Measurements from ENCODE around the gene CEP63.

The CEP63 gene

GRCh38 chr3:134459562-134459961, 26.3 kb upstream of the CEP63 start:
- H3K9me3 ChIP-seq (ENCODE audit: control insufficient read depth, insufficient read depth, low read length), result no peaks in the 10 kb centered on the region
- H3K36me3 ChIP-seq (ENCODE audit: insufficient read depth, low read length), result no peaks in the 10 kb centered on the region
- peaks cover 20% of the 10 kb centered on the region for H3K4me1 ChIP-seq (ENCODE audit: insufficient read depth, low read length)
- no peak overlapping the region for H3K9ac ChIP-seq (ENCODE audit: low read depth, low read length)

GRCh38 chr3:134460965-134461364, 24.9 kb upstream of the CEP63 start:
- peaks cover 23% of the 10 kb centered on the region for H3K4me1 ChIP-seq (ENCODE audit: insufficient read depth, low read length)
- H3K9ac ChIP-seq (ENCODE audit: low read depth, low read length), result no peak overlapping the region
- no peaks in the 10 kb centered on the region for H3K9me3 ChIP-seq (ENCODE audit: control insufficient read depth, insufficient read depth, low read length)
- H3K36me3 ChIP-seq (ENCODE audit: insufficient read depth, low read length), result no peaks in the 10 kb centered on the region

- H3K4me1 ChIP-seq (ENCODE audit: insufficient read depth, low read length), result peaks cover 23% of the 10 kb centered on the region
- H3K9me3 ChIP-seq (ENCODE audit: control insufficient read depth, insufficient read depth, low read length), result no peaks in the 10 kb centered on the region
- no peaks in the 10 kb centered on the region for H3K36me3 ChIP-seq (ENCODE audit: insufficient read depth, low read length)
- H3K9ac ChIP-seq (ENCODE audit: low read depth, low read length), result no peak overlapping the region
These were observed 23.4 kb upstream of the CEP63 start for GRCh38 chr3:134462331-134462941.

GRCh38 chr3:134463676-134464063, 22.2 kb upstream of the CEP63 start:
- Histone ChIP-seq H3K36me3 (ENCODE audit: insufficient read depth, low read length) (no peaks in the 10 kb centered on the region), H3K9ac (ENCODE audit: low read depth, low read length) (no peak overlapping the region), H3K9me3 (ENCODE audit: control insufficient read depth, insufficient read depth, low read length) (no peaks in the 10 kb centered on the region), H3K4me1 (ENCODE audit: insufficient read depth, low read length) (peaks cover 23% of the 10 kb centered on the region)

DNA sequence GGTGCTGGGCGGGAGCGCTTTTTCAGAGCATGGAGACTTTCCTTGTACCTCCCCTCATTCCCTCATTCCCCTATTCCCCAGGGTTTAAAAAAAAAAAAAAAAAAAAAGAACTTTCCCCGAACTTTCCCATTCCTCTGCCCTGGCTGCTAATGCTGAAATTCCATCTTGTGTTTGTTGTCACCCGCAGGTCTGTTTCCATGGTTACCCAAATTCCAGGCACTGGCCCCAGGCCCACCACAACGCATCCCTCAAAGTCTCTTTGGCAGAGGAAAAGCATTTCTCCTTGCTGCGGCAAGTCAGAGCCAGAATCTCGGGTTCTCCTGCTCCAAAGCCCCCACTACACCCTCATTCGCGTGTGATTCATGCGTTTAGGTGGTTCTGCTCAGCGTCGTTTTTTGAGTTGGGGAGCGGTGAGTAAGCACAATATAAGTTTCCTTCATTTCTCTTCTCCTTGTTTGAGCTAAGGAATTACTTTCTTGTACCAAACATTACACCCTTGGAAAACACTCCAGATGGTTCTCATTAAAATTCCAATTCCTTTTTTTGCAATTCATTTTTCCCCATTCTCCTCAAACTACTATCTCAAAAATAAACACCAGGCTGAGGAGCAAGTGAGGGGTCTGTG, 21.7 kb upstream of the CEP63 start:
- Histone ChIP-seq H3K4me1 (ENCODE audit: insufficient read depth, low read length) (peaks cover 23% of the 10 kb centered on the region), H3K36me3 (ENCODE audit: insufficient read depth, low read length) (no peaks in the 10 kb centered on the region), H3K9ac (ENCODE audit: low read depth, low read length) (peak overlapping the region; percentile 2; the same call in 1 of the 2 replicates), H3K9me3 (ENCODE audit: control insufficient read depth, insufficient read depth, low read length) (no peaks in the 10 kb centered on the region)

- Histone ChIP-seq H3K9ac (ENCODE audit: low read depth, low read length) (no peak overlapping the region), H3K4me1 (ENCODE audit: insufficient read depth, low read length) (peaks cover 23% of the 10 kb centered on the region), H3K9me3 (ENCODE audit: control insufficient read depth, insufficient read depth, low read length) (no peaks in the 10 kb centered on the region), H3K36me3 (ENCODE audit: insufficient read depth, low read length) (no peaks in the 10 kb centered on the region)
These were observed 21.0 kb upstream of the CEP63 start for GRCh38 chr3:134464689-134465365.

DNA sequence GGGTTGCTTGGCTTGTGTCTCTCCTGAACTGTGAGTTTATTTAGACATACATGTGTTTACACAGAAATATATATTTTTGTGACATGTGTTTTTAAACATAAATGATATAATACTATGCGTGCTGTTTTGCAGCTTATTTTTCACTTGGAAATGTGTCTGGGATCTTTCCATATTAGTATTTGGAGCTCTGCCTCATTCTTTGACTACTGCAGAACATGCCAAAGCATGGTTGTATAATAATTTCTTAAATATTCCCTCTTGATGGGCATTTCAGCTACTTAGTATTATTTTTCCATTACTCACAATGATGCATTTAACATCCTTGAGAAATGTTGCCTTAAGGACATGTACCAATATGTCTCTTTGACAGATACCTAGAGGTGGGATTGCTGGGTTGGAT, 19.5 kb upstream of the CEP63 start:
- Histone ChIP-seq H3K9ac (ENCODE audit: low read depth, low read length) (no peak overlapping the region), H3K36me3 (ENCODE audit: insufficient read depth, low read length) (no peaks in the 10 kb centered on the region), H3K9me3 (ENCODE audit: control insufficient read depth, insufficient read depth, low read length) (no peaks in the 10 kb centered on the region), H3K4me1 (ENCODE audit: insufficient read depth, low read length) (peaks cover 23% of the 10 kb centered on the region)

- Histone ChIP-seq H3K9ac (ENCODE audit: low read depth, low read length) (no peak overlapping the region), H3K9me3 (ENCODE audit: control insufficient read depth, insufficient read depth, low read length) (no peaks in the 10 kb centered on the region), H3K36me3 (ENCODE audit: insufficient read depth, low read length) (no peaks in the 10 kb centered on the region), H3K4me1 (ENCODE audit: insufficient read depth, low read length) (peaks cover 8% of the 10 kb centered on the region)
These were observed 17.3 kb upstream of the CEP63 start for GRCh38 chr3:134468519-134468918.

GRCh38 chr3:134471521-134472193, 14.2 kb upstream of the CEP63 start:
- H3K36me3 ChIP-seq (ENCODE audit: insufficient read depth, low read length), result peaks cover 6% of the 10 kb centered on the region
- H3K9me3 ChIP-seq (ENCODE audit: control insufficient read depth, insufficient read depth, low read length), result no peaks in the 10 kb centered on the region
- no peak overlapping the region for H3K9ac ChIP-seq (ENCODE audit: low read depth, low read length)
- no peaks in the 10 kb centered on the region; the same call in 1 of the 2 replicates for H3K4me1 ChIP-seq (ENCODE audit: insufficient read depth, low read length)

DNA sequence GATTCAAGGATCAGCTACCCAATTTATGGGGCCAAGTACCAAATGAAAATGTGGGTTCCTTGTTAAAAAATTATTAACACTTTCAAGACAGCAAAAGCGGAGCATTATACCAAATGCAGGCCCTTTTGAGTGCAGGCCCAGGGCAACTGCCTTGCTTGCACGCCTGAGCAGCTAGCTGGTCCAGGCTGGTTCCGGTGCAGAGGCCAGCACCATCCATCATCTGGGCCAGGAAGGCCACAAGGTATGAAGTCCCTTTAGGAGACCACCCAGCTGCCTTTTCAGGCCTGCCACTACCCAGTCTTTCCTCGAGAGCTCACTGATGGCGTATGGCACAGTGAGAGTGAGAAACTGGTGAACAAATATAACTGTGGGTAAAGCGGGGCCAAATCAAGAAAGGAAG, 13.0 kb upstream of the CEP63 start:
- Histone ChIP-seq H3K4me1 (ENCODE audit: insufficient read depth, low read length) (no peaks in the 10 kb centered on the region; the same call in 1 of the 2 replicates), H3K9me3 (ENCODE audit: control insufficient read depth, insufficient read depth, low read length) (no peaks in the 10 kb centered on the region), H3K36me3 (ENCODE audit: insufficient read depth, low read length) (peaks cover 13% of the 10 kb centered on the region), H3K9ac (ENCODE audit: low read depth, low read length) (no peak overlapping the region)

GRCh38 chr3:134473868-134474546, 11.8 kb upstream of the CEP63 start:
- Histone ChIP-seq H3K9me3 (ENCODE audit: control insufficient read depth, insufficient read depth, low read length) (no peaks in the 10 kb centered on the region), H3K9ac (ENCODE audit: low read depth, low read length) (no peak overlapping the region), H3K36me3 (ENCODE audit: insufficient read depth, low read length) (peaks cover 20% of the 10 kb centered on the region), H3K4me1 (ENCODE audit: insufficient read depth, low read length) (no peaks in the 10 kb centered on the region; the same call in 1 of the 2 replicates)

GRCh38 chr3:134474956-134475355, 10.9 kb upstream of the CEP63 start:
- Histone ChIP-seq H3K9me3 (ENCODE audit: control insufficient read depth, insufficient read depth, low read length) (no peaks in the 10 kb centered on the region), H3K36me3 (ENCODE audit: insufficient read depth, low read length) (peaks cover 20% of the 10 kb centered on the region), H3K9ac (ENCODE audit: low read depth, low read length) (no peak overlapping the region), H3K4me1 (ENCODE audit: insufficient read depth, low read length) (no peaks in the 10 kb centered on the region; the same call in 1 of the 2 replicates)

GRCh38 chr3:134476306-134476705, 9.6 kb upstream of the CEP63 start:
- Histone ChIP-seq H3K9ac (ENCODE audit: low read depth, low read length) (no peak overlapping the region), H3K4me1 (ENCODE audit: insufficient read depth, low read length) (no peaks in the 10 kb centered on the region; the same call in 1 of the 2 replicates), H3K36me3 (ENCODE audit: insufficient read depth, low read length) (peaks cover 27% of the 10 kb centered on the region)

DNA sequence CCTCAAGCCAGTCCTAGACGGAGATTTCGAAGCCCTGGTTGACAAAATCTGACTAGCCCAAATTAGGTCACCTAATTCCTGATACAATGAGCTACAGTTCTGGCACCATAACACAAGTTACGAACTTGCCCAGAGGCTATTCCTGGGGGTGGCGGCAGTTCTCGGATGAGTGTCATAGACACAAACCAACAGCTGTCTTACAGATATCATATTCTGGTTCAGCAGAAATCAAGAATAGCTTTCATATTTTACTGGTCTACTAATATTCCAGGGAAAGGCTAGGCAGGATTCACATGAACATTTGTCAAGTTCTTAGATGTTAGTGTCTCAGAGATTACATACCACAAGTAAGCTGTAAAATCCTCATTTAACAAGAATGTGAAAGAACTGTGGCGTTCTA, 8.9 kb upstream of the CEP63 start:
- Histone ChIP-seq H3K4me1 (ENCODE audit: insufficient read depth, low read length) (no peaks in the 10 kb centered on the region), H3K36me3 (ENCODE audit: insufficient read depth, low read length) (peaks cover 28% of the 10 kb centered on the region), H3K9ac (ENCODE audit: low read depth, low read length) (no peak overlapping the region), H3K9me3 (ENCODE audit: control insufficient read depth, insufficient read depth, low read length) (no peaks in the 10 kb centered on the region)

More at GRCh38 chr3:134476306-134476705, 9.6 kb upstream of the CEP63 start:
- H3K9me3 ChIP-seq (ENCODE audit: control insufficient read depth, insufficient read depth, low read length), result no peaks in the 10 kb centered on the region

Measured in ES-I3 (cell line).